Prostate gland (tissue), 2 donors: ENCODE measurements around the gene FGGY. TPM values are rescaled to one million over a fixed set of nuclear protein-coding genes. Genes with fewer than 3 reads are reported as not detected.

Source experiments
- DNase-seq: peaks from one replicate; pipeline ENCODE4 v3.0.0-alpha.2; 2019; ENCODE audit warnings: low spot score
- H3K27ac ChIP-seq, 2 donors: fragments of 200-600 bp; sonication (generic); 2 replicates each; pipeline ENCODE4 v1.5.1; 2017 to 2019
- H3K27me3 ChIP-seq: fragments of 200-600 bp; sonication (generic); replicated peaks from 2 replicates; pipeline ENCODE4 v1.5.1; 2019; ENCODE audit not compliant: insufficient read depth
- H3K36me3 ChIP-seq, 2 donors: fragments of 200-600 bp; sonication (generic); 1 replicate in 1 of 2; 2 replicates in 1 of 2; pipeline versions ENCODE4 v1.5.1 to v1.8.1; 2017 to 2019
- H3K4me1 ChIP-seq: fragments of 200-600 bp; sonication (generic); replicated peaks from 2 replicates; pipeline ENCODE4 v1.5.1; 2019
- H3K4me3 ChIP-seq, 2 donors: fragments of 200-600 bp; sonication (generic); 2 replicates each; pipeline ENCODE4 v1.5.1; 2017 to 2019
- H3K9me3 ChIP-seq: fragments of 200-600 bp; sonication (generic); 2 replicates; pipeline ENCODE4 v1.5.1; 2017
- POLR2A ChIP-seq: fragments of 450-650 bp; IDR thresholded peaks from one replicate; pipeline ENCODE4 v1.6.1; 2016; ENCODE audit warnings: antibody characterized with exemption, mild to moderate bottlenecking
- POLR2AphosphoS5 ChIP-seq: sonication (generic); formaldehyde crosslinking; IDR thresholded peaks from one replicate; pipeline ENCODE4 v1.6.1; 2017; ENCODE audit warnings: antibody characterized with exemption
- WGBS: methylation state at CpG from one replicate; pipeline ENCODE4 v1.1.5; 2018; 5-methylcytosine and 5-hydroxymethylcytosine counted together
- intact Hi-C: fragments of 100-400 bp; cut with DNase I; formaldehyde crosslinking; loops from one replicate; pipeline ENCODE4 v1.14.2; 2022
- total RNA-seq, 2 donors: library from RNA; depleted of rRNA; stranded (reverse); fragments of >200 nt; gene quantifications; one replicate each; pipeline ENCODE4 v1.1.0, GENCODE V29; 2016
- TF ChIP-seq, protein P1 (sequence below), 4 experiments: fragments of 200-600 bp in 2 of 4; fragments of 450-650 bp in 2 of 4; sonication (generic) in 2 of 4; IDR thresholded peaks; 1 replicate in 3 of 4; 2 replicates in 1 of 4; pipeline ENCODE4 v1.5.1; 2016 to 2019; ENCODE audit warnings: antibody characterized with exemption in 4 of 4, mild to moderate bottlenecking in 2 of 4, moderate library complexity in 2 of 4

Gene FGGY
- total RNA-seq, 2 donors from 2014 or later = 28.6 to 32.2 TPM

GRCh38 chr1:59318271-59318860 lies 21.5 kb downstream of the FGGY start:
- H3K4me3 ChIP-seq = no peak overlapping the region
- H3K4me1 ChIP-seq = peaks cover 2% of the 10 kb centered on the region
- H3K36me3 ChIP-seq = no peaks in the 10 kb centered on the region
- no peaks in the 10 kb centered on the region for H3K9me3 ChIP-seq
- no peak overlapping the region for H3K27ac ChIP-seq
- no peak for DNase-seq
- 78% methylated on average over 6 of the region's 6 CpGs for WGBS
- TF ChIP-seq, protein P1, sequence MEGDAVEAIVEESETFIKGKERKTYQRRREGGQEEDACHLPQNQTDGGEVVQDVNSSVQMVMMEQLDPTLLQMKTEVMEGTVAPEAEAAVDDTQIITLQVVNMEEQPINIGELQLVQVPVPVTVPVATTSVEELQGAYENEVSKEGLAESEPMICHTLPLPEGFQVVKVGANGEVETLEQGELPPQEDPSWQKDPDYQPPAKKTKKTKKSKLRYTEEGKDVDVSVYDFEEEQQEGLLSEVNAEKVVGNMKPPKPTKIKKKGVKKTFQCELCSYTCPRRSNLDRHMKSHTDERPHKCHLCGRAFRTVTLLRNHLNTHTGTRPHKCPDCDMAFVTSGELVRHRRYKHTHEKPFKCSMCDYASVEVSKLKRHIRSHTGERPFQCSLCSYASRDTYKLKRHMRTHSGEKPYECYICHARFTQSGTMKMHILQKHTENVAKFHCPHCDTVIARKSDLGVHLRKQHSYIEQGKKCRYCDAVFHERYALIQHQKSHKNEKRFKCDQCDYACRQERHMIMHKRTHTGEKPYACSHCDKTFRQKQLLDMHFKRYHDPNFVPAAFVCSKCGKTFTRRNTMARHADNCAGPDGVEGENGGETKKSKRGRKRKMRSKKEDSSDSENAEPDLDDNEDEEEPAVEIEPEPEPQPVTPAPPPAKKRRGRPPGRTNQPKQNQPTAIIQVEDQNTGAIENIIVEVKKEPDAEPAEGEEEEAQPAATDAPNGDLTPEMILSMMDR (IDR thresholded peaks at IDR 0.05) = no peak
- no peaks in the 10 kb centered on the region for H3K27me3 ChIP-seq
- intact Hi-C loops = no loop called here

DNA sequence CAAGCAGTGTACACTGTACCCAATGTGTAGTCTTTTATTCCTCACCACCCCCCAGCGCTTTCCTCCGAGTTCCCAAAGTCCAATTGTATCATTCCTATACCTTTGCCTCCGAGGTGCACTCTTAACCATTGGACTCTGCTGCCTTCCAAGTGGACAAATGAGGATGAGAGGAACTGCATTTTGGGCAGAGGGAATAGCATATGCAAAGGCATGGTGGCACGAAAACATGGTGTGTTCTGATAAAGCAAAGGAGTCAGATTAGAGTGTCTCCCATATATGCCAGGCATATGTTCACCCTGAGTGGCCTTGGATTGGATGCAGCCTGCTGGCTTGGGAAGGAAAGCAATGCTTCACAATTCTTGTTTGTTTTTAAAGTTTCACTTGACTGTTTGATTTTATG lies 25.5 kb downstream of the FGGY start:
- no peak overlapping the region for H3K4me3 ChIP-seq
- no peaks in the 10 kb centered on the region for H3K27me3 ChIP-seq
- no peaks in the 10 kb centered on the region for H3K36me3 ChIP-seq
- intact Hi-C loops = loop anchor here (5.0 kb wide), 1 partner anchor 45 kb away; no protein-coding TSS in a partner anchor
- 96% methylated on average over 4 of the region's 4 CpGs for WGBS
- no peak for DNase-seq
- TF ChIP-seq POLR2A = no peak
- no peak for TF ChIP-seq POLR2AphosphoS5
- TF ChIP-seq, protein P1 (IDR thresholded peaks at IDR 0.05) = no peak
- no peaks in the 10 kb centered on the region for H3K9me3 ChIP-seq
- no peaks in the 10 kb centered on the region for H3K4me1 ChIP-seq
- no peak overlapping the region for H3K27ac ChIP-seq

DNA sequence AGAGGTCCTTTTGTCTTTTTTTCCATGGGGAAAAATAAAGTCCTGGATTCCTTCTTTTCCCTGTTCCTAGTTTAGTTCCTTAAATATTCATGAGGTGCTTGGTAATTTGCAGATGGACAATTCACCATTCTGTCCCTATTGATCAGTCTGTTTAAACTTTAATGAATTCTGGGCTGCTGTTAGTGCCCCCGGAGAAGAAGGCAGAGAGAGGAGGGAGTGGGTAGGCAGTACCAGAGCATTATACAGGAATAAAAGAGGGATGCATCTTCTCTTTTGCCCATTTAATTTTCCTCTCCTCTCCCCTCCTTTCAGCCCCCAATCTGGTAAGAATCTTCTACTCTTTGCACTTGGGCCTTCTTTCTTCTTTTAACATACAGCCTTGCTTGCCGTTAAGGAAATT lies 25.9 kb downstream of the FGGY start:
- TF ChIP-seq, protein P1 (IDR thresholded peaks at IDR 0.05) = no peak
- TF ChIP-seq POLR2A (no peak), POLR2AphosphoS5 (no peak)
- Histone ChIP-seq H3K4me3 (no peak overlapping the region), H3K4me1 (no peaks in the 10 kb centered on the region), H3K9me3 (no peaks in the 10 kb centered on the region), H3K36me3 (no peaks in the 10 kb centered on the region), H3K27ac (no peak overlapping the region), H3K27me3 (no peaks in the 10 kb centered on the region)
- WGBS = 89% methylated on average over 2 of the region's 2 CpGs
- intact Hi-C loops = loop anchor here (5.0 kb wide), 1 partner anchor 44 kb away; no protein-coding TSS in a partner anchor
- DNase-seq = no peak

GRCh38 chr1:59323879-59324278 lies 27.0 kb downstream of the FGGY start:
- TF ChIP-seq POLR2A (no peak), POLR2AphosphoS5 (no peak)
- TF ChIP-seq, protein P1 (IDR thresholded peaks at IDR 0.05) = no peak
- intact Hi-C loops = loop anchor here (5.0 kb wide), 1 partner anchor 43 kb away; no protein-coding TSS in a partner anchor

GRCh38 chr1:59328353-59328752 lies 31.5 kb downstream of the FGGY start:
- no peak overlapping the region for H3K27ac ChIP-seq
- H3K4me1 ChIP-seq = no peaks in the 10 kb centered on the region

More at GRCh38 chr1:59323879-59324278, 27.0 kb downstream of the FGGY start:
- no peak overlapping the region for H3K4me3 ChIP-seq
- H3K36me3 ChIP-seq = no peaks in the 10 kb centered on the region
- no peak overlapping the region for H3K27ac ChIP-seq
- no peak for DNase-seq
- 98% methylated on average over 3 of the region's 3 CpGs for WGBS
- no peaks in the 10 kb centered on the region for H3K4me1 ChIP-seq
- no peaks in the 10 kb centered on the region for H3K9me3 ChIP-seq
- no peaks in the 10 kb centered on the region for H3K27me3 ChIP-seq

More at GRCh38 chr1:59328353-59328752, 31.5 kb downstream of the FGGY start:
- Histone ChIP-seq H3K36me3 (no peaks in the 10 kb centered on the region), H3K9me3 (no peaks in the 10 kb centered on the region), H3K4me3 (no peak overlapping the region), H3K27me3 (no peaks in the 10 kb centered on the region)
- intact Hi-C loops = no loop called here
- DNase-seq = no peak
- WGBS = 96% methylated on average over 2 of the region's 2 CpGs
- TF ChIP-seq POLR2AphosphoS5 (no peak), POLR2A (no peak)
- TF ChIP-seq, protein P1 (IDR thresholded peaks at IDR 0.05) = no peak
